Loucy (cell line): ENCODE data around the gene RIMKLA.

Source experiments
- H2AFZ ChIP-seq: fragments of 200-600 bp; sonication (generic); 2 replicates; pipeline ENCODE4 v1.6.0; 2016; ENCODE audit warnings: antibody characterized with exemption, mild to moderate bottlenecking, low read length, moderate library complexity
- H3F3A ChIP-seq: fragments of 200-600 bp; 2 replicates; pipeline ENCODE4 v1.6.0; 2016; ENCODE audit warnings: antibody characterized with exemption, low read depth, mild to moderate bottlenecking
- H3K27me3 ChIP-seq: fragments of 200-600 bp; sonication (generic); 2 replicates; pipeline ENCODE4 v1.6.1; 2014; ENCODE audit warnings: low read length, mild to moderate bottlenecking; ENCODE audit not compliant: insufficient read depth, poor library complexity, severe bottlenecking
- H3K36me3 ChIP-seq: fragments of 200-600 bp; sonication (generic); 2 replicates; pipeline ENCODE4 v1.6.1; 2016; ENCODE audit warnings: low read length; ENCODE audit not compliant: insufficient read depth
- H3K4me1 ChIP-seq: fragments of 200-600 bp; sonication (generic); 2 replicates; pipeline ENCODE4 v1.5.1; 2014; ENCODE audit warnings: low read length, mild to moderate bottlenecking; ENCODE audit not compliant: insufficient read depth, poor library complexity, severe bottlenecking
- H3K4me2 ChIP-seq: fragments of 200-600 bp; sonication (generic); 2 replicates; pipeline ENCODE4 v1.6.0; 2014; ENCODE audit warnings: antibody characterized with exemption, low read length, low read depth, mild to moderate bottlenecking; ENCODE audit not compliant: poor library complexity, severe bottlenecking
- H3K4me3 ChIP-seq: fragments of 200-600 bp; sonication (generic); 2 replicates; pipeline ENCODE4 v1.5.1; 2014; ENCODE audit warnings: low read length, mild to moderate bottlenecking, mixed read lengths; ENCODE audit not compliant: poor library complexity, severe bottlenecking
- H3K79me2 ChIP-seq: fragments of 200-600 bp; sonication (generic); 2 replicates; pipeline ENCODE4 v1.6.1; 2014; ENCODE audit warnings: low read length; ENCODE audit not compliant: insufficient read depth
- H3K9ac ChIP-seq: fragments of 200-600 bp; sonication (generic); 2 replicates; pipeline ENCODE4 v1.6.0; 2014; ENCODE audit warnings: mild to moderate bottlenecking, low read depth, low read length, moderate library complexity; ENCODE audit not compliant: poor library complexity, severe bottlenecking
- H3K9me2 ChIP-seq: fragments of 200-600 bp; sonication (generic); replicated peaks from 2 replicates; pipeline ENCODE4 v1.6.1; 2016; ENCODE audit warnings: low read depth, low read length, mixed read lengths
- H3K9me3 ChIP-seq: fragments of 200-600 bp; sonication (generic); 2 replicates; pipeline ENCODE4 v1.6.1; 2014; ENCODE audit warnings: mild to moderate bottlenecking, antibody characterized with exemption, low read length, low read depth; ENCODE audit not compliant: insufficient read depth
- H4K20me1 ChIP-seq: fragments of 200-600 bp; sonication (generic); 2 replicates; pipeline ENCODE4 v1.6.0; 2014; ENCODE audit warnings: antibody characterized with exemption, low read length, mild to moderate bottlenecking; ENCODE audit not compliant: insufficient read depth, poor library complexity, severe bottlenecking
- EZH2phosphoT487 ChIP-seq: fragments of 200-600 bp; IDR thresholded peaks from 2 replicates; pipeline ENCODE4 v1.6.1; 2018; ENCODE audit warnings: antibody characterized with exemption, mild to moderate bottlenecking, moderate library complexity, borderline replicate concordance
- TF ChIP-seq, protein P1 (sequence below): fragments of 200-600 bp; sonication (generic); conservative IDR thresholded peaks from 2 replicates; pipeline ENCODE4 v1.5.1; 2014; ENCODE audit warnings: mild to moderate bottlenecking, antibody characterized with exemption, low read length

The RIMKLA gene

GRCh38 chr1:42456010-42456753 is 75.6 kb downstream of the RIMKLA start, which contains the start of the genes PPCS and ZMYND12:
PPCS (plus strand) TSS chr1:42456543; CDS start chr1:42456566, 23 bp downstream.
ZMYND12 (minus strand) TSS chr1:42456022; CDS start chr1:42455997, 25 bp downstream.
- Histone ChIP-seq H3K4me3 (peak within 1 kb of the TSS; percentile 88), H3K79me2 (peaks cover 23% of the 10 kb centered on the region), H3K9ac (peak within 1 kb of the TSS; percentile 89), H4K20me1 (peaks cover 8% of the 10 kb centered on the region), H3K9me2 (no peaks in the 10 kb centered on the region), H3K36me3 (peaks cover 4% of the 10 kb centered on the region; the same call in 1 of the 2 replicates), H2AFZ (peak within 1 kb of the TSS; percentile 98), H3K27me3 (no peaks in the 10 kb centered on the region), H3K4me2 (peak within 1 kb of the TSS; percentile 97), H3K9me3 (no peaks in the 10 kb centered on the region), H3K4me1 (peaks cover 17% of the 10 kb centered on the region), H3F3A (no peaks in the 10 kb centered on the region)
- TF ChIP-seq, protein P1, sequence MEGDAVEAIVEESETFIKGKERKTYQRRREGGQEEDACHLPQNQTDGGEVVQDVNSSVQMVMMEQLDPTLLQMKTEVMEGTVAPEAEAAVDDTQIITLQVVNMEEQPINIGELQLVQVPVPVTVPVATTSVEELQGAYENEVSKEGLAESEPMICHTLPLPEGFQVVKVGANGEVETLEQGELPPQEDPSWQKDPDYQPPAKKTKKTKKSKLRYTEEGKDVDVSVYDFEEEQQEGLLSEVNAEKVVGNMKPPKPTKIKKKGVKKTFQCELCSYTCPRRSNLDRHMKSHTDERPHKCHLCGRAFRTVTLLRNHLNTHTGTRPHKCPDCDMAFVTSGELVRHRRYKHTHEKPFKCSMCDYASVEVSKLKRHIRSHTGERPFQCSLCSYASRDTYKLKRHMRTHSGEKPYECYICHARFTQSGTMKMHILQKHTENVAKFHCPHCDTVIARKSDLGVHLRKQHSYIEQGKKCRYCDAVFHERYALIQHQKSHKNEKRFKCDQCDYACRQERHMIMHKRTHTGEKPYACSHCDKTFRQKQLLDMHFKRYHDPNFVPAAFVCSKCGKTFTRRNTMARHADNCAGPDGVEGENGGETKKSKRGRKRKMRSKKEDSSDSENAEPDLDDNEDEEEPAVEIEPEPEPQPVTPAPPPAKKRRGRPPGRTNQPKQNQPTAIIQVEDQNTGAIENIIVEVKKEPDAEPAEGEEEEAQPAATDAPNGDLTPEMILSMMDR = no peak
- no peak for TF ChIP-seq EZH2phosphoT487

DNA sequence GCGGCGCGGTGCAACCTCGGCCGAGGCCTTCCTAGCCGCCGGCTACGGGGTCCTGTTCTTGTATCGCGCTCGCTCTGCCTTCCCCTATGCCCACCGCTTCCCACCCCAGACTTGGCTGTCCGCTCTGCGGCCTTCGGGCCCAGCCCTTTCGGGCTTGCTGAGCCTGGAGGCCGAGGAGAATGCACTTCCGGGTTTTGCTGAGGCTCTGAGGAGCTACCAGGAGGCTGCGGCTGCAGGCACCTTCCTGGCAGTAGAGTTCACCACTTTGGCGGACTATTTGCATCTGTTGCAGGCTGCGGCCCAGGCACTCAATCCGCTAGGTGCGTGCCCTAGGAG is 76.1 kb downstream of the RIMKLA start:
- peaks cover 8% of the 10 kb centered on the region for H4K20me1 ChIP-seq
- peak overlapping the region; percentile 98 for H2AFZ ChIP-seq
- no peaks in the 10 kb centered on the region for H3F3A ChIP-seq
- peaks cover 4% of the 10 kb centered on the region; the same call in 1 of the 2 replicates for H3K36me3 ChIP-seq
- H3K9ac ChIP-seq = peak overlapping the region; percentile 89
- H3K27me3 ChIP-seq = no peaks in the 10 kb centered on the region
- H3K4me3 ChIP-seq = peak overlapping the region; percentile 88
- H3K9me2 ChIP-seq = no peaks in the 10 kb centered on the region
- H3K4me2 ChIP-seq = peak overlapping the region; percentile 97
- peaks cover 23% of the 10 kb centered on the region for H3K79me2 ChIP-seq
- peaks cover 17% of the 10 kb centered on the region for H3K4me1 ChIP-seq
- H3K9me3 ChIP-seq = no peaks in the 10 kb centered on the region
- TF ChIP-seq, protein P1 = no peak
- TF ChIP-seq EZH2phosphoT487 = no peak

- no peak overlapping the region for H3K4me2 ChIP-seq
- H4K20me1 ChIP-seq = peaks cover 8% of the 10 kb centered on the region
Observed at GRCh38 chr1:42461196-42461595, 80.6 kb downstream of the RIMKLA start.

More at GRCh38 chr1:42461196-42461595, 80.6 kb downstream of the RIMKLA start:
- Histone ChIP-seq H3K9me2 (no peaks in the 10 kb centered on the region), H3K79me2 (peaks cover 23% of the 10 kb centered on the region), H3K4me3 (no peak overlapping the region), H3K27me3 (no peaks in the 10 kb centered on the region), H3K4me1 (peaks cover 25% of the 10 kb centered on the region), H3K36me3 (peaks cover 4% of the 10 kb centered on the region; the same call in 1 of the 2 replicates), H3K9ac (no peak overlapping the region), H2AFZ (no peak overlapping the region), H3F3A (no peaks in the 10 kb centered on the region), H3K9me3 (no peaks in the 10 kb centered on the region)
- TF ChIP-seq, protein P1 = no peak
- TF ChIP-seq EZH2phosphoT487 = no peak
